HG03139 (cell line): ENCODE results near the gene KIF1C.

Experiments
- ATAC-seq: cut with Tn5 transposase; IDR thresholded peaks from one replicate; pipeline ENCODE4 v1.9.1; 2021; ENCODE audit not compliant: unreplicated experiment

KIF1C gene

DNA sequence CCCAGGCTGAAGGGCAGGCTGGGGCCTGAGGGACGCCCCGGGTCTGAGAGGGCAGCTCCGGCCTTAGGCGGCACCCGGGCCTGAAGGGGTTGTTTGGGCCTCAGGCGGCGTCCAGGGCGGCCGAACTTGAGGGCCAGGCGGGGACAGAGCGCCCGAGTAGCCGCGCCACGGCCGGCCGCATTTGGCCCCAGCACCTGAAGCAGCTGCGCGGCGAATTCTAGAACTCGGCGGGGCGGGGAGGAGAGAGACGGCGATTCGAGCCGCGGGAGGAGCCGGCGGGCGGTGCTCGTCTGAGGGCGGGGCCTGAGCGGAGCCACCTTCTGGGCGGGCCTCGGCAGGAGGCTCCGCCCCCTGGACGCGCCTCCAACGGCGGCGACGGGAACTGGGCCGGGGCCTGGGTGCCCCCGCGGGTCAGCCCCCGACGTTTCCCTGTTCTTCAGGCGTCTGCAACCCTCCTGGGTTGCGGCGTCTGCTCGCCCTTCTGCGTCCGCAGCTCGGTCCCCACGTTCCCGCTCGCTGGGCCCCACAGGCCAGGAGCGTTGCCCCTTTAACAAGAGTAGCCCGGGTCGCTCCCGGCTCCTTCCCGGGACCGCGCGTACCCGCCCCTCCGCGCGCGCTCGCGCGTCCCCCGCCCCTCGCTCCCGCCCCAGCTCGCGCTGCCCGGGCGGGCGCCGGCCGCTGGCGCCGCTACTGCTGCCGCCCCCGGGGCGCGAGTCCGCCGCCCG lies at the start of gene KIF1C, which contains the start of gene INCA1:
KIF1C (plus strand) TSS at position 649 of the 725 bp plus-strand sequence. CDS start 2,297 bp downstream, outside the sequence.
INCA1 (minus strand) TSS at position 221 of the 725 bp plus-strand sequence. CDS start 3,085 bp downstream, outside the sequence.
- peak; percentile 71 for ATAC-seq

DNA sequence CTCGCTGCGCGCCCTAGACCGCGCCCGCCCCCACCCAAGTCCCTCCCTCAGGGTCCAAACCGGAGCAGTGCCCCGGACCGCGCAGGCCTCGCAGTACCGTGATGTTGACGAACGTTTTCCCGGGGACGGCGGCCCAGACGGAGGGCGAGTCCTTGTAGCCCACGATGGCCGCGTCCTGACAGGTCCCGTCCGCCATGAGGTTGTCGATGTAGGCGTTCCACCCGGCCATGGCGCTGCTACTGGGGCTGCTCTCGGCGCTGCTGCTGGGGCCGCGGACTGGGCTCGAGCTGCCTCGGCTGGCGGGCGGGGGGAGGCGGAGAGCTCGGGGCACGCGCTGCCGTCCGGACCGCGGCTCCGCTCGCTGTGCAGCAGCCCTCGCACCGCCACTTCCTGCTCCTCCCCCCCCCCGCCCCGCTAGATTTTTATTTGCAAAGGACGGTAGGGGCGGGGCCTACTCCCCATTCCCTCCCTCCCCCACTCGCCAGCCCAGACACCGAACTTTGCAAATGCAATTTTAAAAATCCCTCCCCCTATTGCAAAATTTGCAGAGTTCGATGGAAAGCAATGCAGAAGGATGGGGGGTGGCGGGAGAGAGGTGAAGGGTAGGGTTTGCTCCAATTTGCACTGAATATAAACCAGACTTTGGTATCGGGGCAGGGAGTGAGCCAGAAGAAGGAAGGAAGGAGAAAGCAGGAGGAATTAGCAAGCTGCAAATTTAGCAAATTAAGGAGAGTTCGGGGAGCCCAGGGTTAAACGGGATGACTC lies 49.4 kb upstream of the KIF1C start, which contains the start of gene PFN1:
PFN1 (minus strand) TSS at position 365 of the 765 bp plus-strand sequence; CDS start at position 229, 136 bp downstream.
- no peak for ATAC-seq

DNA sequence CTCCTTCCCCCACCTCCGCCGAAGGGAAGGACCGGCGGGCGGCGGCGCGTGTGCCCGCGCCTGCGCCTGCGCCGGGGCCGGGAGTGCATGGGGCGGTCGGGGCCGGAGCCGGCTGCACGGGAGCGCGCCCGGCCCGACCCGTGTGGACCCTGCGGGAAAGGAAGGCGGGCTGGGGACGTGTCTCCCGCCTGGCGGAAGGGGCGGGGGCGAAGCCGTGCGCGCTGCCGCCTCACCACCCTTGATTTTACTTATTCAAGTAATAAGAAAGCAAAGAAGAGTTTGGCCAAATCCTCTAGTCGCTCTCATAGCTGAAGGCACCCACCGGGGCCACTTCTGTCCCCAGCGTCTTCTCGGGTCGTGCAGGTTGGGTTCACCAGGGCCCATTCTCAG lies 48.8 kb upstream of the KIF1C start:
- ATAC-seq: no peak

DNA sequence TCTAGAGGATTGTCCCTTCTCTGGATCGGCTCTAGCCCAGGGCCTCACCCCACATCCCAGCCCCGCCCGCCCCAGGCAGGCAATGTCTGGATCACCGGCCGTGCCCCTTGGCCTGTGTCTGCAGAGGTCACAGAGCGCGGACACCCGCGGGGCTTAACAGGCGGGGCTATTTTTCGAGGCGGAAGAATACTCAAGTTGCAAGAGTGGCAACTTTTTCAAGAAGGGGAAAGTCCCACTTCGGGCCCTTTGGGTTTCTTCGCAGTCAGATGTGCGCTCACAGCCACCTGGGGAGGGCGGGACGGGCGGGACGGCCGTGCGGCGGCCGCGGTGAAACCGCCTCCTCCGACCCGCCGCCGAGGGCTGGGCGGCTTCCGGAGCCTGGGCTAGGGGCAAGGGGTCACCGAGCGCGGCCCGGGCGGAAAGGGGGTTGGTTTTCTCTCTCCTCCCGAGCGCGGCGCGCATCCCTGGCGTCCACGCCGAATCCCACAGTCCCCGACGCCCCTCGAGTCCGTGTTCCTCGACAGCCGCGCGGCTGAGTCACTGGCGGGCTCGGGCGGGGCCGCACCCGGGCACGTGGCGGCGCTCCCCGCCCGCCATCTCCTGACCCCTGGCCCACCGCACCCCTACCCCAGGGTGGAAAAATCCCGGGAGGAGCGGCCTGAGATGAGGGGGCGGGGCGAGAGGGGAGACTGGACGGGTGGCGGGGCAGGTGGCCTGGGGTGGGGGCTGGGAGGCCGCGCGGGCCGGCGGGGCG lies 48.3 kb upstream of the KIF1C start:
- no peak for ATAC-seq

DNA sequence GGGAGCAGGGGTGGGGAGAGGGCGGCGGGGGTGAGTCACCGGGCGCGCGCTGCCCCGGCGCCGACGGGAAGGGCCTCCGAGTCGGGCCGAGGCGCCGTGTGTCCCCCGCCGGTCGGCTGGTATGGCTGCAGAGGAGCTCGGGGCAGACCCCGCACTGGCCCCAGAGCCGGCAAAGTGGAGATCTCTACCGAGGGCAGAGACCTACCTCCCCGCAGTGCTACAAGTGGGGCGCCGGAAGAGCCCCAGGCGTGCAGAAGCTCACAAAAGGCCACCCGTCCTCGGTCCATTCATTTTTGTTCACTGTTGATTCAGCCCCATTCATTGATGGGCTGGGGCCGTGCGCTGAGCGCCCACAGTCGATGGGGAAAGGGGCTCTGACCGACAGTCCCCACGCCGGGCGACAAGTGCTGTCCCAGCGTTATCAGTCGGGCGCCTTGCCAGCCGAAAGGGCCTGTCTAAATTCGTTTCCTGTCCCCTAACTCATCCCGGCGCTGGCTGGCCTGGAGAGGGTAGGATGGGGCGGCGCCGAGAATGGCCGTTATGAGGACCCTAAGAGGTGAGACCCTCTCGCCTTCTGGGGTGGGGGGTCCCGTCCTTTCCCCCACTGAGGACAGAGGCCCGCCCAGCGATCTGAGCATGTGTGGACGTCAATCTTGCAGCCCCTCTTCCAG lies 47.5 kb upstream of the KIF1C start:
- ATAC-seq: no peak

DNA sequence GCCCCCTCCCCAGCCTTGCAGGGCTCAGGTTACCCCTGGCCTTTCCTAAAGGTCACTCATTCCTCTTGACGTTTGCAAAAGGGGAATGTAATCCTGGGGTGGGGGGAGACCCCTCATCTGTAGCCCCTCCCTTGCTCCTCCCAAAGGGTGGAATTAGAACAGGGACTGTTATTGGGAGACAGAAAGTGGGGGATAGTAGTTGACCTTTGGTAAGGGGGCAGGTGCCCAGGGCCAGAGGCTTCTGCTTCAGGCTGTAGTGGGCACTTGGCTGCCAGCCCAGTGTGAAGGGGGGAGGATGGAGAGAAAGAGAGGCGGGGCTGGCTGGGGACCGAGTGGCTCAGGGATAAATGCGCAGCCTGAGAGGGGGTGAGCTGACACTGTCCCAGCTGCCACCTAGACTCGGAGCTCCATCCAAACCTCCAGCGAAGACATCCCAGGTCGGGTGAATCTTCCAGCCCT lies 47.0 kb upstream of the KIF1C start, which contains the start of gene ENO3:
ENO3 (plus strand) TSS at position 374 of the 459 bp plus-strand sequence. CDS start 711 bp downstream, outside the sequence.
- ATAC-seq: no peak

DNA sequence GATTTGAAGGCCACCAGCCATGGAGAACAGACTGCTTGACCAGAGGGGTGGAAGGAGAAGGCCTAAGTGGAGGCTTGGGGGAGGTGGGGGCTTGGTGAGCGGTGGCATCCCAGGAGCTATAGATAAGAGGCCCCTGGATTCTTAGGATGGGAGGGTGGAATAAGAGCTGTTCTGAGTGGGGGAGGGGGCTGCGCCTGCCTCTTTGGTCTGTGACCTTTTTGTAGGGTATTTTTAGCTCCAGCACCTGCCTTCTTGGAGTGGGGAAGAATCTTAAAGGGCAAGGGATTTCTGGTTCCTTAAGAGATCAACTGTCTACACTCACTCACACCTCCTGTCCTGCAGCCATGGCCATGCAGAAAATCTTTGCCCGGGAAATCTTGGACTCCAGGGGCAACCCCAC lies 46.3 kb upstream of the KIF1C start:
- no peak for ATAC-seq

DNA sequence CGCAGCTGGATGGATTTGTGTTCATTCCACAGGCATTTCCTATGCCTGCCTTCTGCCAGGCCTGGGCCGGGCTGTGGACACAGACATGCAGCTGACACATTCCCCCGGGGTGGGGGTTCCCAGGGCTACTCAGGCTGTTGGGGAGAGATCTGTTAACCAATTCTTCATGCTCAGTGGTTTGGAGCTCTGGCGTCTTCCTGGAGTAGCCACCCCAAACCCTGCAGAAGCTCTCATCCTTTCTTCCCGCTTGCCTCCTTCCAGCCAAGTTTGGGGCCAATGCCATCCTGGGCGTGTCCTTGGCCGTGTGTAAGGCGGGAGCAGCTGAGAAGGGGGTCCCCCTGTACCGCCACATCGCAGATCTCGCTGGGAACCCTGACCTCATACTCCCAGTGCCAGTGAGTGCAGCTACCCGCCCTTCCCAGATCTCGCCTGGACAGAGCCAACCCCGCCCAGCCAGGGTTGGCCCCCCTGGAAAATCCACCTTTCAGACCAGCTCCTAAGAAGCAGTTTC lies 44.2 kb upstream of the KIF1C start:
- ATAC-seq: no peak

DNA sequence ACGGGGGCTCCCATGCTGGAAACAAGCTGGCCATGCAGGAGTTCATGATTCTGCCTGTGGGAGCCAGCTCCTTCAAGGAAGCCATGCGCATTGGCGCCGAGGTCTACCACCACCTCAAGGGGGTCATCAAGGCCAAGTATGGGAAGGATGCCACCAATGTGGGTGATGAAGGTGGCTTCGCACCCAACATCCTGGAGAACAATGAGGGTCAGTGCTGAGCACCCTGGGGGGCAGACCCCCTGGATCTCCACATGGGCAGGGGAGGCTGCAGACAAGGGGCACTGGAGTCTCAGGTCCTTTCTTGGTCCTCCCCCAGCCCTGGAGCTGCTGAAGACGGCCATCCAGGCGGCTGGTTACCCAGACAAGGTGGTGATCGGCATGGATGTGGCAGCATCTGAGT lies 42.7 kb upstream of the KIF1C start:
- no peak for ATAC-seq

DNA sequence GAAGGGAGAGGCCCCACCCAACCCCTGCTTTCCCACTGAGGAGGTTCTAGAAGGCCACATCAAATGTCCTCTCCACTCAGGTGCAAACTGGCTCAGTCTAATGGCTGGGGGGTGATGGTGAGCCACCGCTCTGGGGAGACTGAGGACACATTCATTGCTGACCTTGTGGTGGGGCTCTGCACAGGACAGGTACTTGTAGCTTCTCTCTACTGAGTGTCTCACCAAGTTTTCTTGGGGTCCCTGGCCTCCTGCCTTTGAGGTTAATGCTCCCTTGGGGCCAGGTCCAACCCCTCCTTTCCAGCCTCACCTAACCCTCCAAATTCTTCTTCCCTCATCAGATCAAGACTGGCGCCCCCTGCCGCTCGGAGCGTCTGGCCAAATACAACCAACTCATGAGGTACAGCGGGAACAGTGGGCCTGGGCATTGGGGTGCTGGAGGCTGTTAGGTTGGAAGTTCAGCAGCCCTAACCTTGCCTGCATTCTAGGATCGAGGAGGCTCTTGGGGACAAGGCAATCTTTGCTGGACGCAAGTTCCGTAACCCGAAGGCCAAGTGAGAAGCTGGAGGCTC lies 41.2 kb upstream of the KIF1C start:
- no peak for ATAC-seq

DNA sequence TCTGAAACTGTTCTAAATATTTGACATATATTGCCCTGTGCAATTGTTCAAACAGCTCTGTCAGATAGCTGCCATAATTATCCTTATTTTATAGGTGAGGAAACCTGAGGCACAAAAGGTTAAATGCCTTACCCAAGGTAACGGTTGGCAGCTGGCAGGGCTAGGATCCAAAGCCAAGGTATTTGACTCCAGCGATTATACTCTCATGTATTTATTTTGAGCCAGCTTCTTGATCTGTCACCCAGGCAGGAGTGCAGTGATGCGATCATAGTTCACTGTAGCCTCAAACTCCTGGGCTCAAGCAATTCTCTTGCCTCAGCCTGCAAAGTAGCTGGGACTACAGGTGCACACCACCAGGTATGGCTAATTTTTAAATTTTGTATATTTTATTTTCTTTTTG lies 39.6 kb upstream of the KIF1C start:
- no peak for ATAC-seq

DNA sequence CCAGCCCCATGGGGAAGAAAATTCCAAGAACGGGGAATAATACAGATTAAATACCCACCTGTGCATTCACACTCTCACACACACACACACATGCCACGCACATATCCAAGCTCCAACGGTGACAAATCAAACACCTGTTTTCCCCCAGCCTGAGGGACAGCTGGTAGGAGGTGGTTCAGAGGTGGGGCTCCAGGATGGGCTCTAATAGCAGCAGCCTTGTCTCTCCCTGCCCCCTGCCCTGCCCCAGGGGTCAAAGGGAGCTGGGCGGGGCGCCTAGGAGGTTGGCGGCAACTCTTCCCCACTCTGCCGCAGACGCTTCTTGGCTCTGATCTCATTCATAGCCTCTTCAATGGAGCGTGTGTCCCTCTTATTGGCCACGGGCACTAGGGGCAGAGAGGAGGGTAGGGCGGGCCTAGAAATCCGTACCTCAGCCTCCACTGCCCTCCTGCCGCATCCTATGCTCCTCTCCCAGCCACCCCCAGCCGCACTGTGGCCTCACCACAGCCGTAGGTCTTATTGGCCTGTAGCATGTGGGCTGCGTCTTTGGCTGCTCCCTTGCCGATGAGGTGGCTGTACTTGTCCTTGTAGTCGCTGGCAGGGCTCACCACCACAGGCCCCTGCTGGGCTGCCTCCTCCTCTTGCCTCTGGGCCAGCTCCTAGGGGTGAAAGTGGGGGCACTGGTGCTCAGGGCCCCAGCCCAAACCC lies 38.3 kb upstream of the KIF1C start:
- ATAC-seq: no peak

DNA sequence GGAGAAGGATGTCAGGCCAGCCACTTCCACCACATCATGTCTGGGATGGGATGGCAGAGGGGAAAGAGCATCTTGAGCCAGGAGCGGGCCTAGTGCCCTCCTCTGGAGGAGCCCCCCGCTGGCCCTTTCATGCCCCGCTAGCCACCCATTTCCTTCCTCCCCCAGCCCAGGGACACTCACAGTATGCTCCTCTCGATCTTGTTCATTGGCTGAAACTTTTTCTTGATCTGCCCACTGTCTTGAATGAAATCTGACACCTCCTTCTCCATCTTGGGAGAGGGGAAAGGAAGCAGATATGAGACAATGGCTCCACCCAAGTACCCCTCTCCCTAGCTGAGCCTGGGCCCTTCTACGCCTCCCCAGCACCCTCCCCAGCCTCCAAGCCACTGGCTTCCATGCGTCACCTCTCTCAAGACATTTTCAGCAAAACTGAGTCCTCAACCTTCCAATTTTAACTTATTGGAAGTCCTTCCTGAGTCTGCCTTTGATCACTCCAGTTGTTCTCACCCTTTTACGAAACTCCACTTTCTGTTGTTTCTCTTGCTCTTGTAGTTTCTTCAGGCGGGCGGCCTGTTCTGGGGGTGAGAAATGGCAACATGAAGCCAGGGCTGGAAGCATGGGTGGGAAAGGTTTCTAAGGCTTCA lies 37.3 kb upstream of the KIF1C start:
- no peak for ATAC-seq

DNA sequence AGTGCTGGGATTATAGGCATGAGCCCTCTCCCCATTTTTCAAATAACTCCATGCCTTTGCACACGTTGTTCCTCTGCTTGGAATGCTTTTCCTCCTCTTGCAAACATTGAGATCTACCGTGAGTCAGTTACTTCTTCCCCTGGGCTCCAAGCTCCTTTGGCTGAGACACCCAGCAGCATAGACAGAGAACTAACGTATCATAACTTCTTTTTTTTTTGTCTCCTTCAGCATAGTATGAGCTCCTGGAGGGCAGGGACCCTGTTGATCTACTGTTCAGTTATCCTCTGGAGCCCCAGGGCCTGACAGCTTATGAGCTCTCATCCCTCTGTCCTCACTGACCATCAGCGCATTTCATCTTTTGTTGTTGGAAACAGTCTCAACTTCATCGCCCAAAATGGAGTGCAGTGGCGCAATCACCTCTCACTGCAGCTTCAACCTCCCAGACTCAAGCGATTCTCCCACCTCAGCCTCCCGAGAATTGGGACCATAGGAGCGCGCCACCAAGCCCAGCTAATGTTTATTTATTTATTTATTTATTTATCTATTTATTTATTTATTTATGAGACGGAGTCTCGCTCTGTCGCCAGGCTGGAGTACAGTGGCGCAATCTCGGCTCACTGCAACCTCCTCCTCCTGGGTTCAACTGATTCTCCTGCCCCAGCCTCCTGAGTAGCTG lies 32.3 kb upstream of the KIF1C start:
- ATAC-seq: no peak

DNA sequence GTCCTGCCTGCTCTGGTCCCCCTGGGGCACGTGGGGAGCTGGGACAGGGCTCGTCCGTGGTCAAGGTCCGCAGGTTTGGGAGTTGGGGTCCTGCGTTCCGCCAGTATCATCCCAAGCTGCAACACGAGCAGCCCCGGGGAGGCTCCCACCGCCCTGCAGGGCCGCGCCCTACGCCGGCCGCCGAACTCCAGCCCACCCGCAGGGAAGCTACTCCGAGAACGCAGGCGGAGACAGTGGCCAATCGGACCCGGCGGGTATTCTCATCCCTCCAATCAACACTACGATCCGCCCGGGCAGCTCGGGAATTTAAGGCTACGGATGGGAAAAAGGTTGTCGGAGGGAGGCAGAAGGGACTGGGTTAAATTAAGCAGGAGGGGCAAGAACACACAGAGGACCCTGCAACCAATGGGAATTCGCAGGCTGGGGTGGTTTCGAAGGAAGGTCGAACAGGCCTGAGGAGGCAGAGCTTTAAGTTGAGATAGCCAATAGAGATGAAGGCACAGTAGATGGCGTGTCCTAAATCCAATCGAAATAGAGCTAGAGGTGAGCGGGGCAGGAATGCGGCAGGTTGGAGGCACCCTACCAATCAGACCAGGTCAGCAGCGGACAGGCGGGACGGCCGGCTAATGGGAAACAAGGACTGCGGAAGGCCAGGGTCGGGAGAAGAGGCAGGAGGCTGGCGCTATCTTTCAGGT lies 30.8 kb upstream of the KIF1C start:
- peak; percentile 74 for ATAC-seq

DNA sequence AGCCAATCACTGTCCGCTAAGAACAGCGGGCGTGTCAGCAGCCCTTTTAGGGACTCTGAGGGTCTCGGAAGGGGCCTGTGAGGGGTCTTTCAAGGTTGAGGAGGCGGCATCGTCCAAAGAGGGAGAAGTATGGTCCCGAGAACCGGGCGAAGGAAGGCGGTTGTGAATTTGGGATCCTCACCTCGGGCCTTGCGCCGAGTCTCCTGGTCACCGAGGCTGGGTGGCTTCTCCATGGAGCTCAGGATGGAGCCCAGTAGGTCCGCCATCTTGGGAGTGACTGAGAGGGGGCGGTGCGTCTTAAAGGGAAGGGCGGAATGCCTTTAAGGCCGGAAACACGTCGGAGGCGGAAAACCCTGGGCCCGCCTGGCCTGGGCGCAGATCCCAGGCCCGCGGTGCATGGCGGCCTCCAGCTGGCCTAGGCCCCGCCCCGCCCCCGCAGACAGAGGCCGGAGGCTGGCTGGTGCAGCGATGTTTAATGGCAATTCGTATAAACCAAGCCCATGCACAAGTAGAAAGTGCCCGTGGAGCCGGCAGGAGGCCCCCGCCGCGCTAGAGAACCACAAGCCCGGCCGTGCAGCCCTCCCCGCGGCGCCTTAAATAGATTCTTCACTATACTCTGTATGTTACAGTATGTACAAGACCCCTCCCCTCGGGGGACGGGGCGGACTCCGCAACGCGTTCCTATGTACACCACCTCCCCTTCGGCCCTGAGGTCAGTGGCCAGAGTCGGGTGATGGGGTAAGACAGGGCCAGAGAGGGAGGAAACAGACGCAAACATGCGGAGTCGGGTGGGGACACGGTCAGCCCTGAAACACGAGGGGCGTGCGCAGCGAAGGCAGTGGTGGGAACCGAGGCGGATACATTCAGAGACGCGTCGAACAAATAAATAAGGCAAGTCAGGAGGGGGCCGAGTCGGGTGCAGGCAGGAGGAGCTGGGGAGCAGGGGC lies 29.9 kb upstream of the KIF1C start, which contains the start of gene SPAG7:
SPAG7 (minus strand) TSS at position 279 of the 947 bp plus-strand sequence; CDS start at position 266, 13 bp downstream.
- ATAC-seq: peak; percentile 46
